GM21423 (cell line): Measurements from ENCODE around the gene PRKG1.
"Not testable (repeated sequence)": the region's sequence is repeated elsewhere in the genome, so short reads cannot be mapped to it uniquely, and the experiment has no call there.

Experiments used
- ATAC-seq: cut with Tn5 transposase; IDR thresholded peaks from one replicate; pipeline ENCODE4 v1.9.1; 2021; ENCODE audit warnings: mild to moderate bottlenecking, moderate library complexity; ENCODE audit not compliant: unreplicated experiment

PRKG1 gene

GRCh38 chr10:51168086-51168815 is 94.0 kb downstream of the PRKG1 start:
- no peak for ATAC-seq

- no peak for ATAC-seq
Observed at GRCh38 chr10:51169111-51169510, 94.8 kb downstream of the PRKG1 start.

GRCh38 chr10:51170518-51171245 is 96.4 kb downstream of the PRKG1 start:
- ATAC-seq, result no peak

GRCh38 chr10:51171946-51172345 is 97.7 kb downstream of the PRKG1 start:
- ATAC-seq, result no peak

GRCh38 chr10:51176976-51177695 is 102.8 kb downstream of the PRKG1 start:
- no peak for ATAC-seq

- ATAC-seq, result no peak
Observed at GRCh38 chr10:51178634-51179033, 104.3 kb downstream of the PRKG1 start.

- no peak for ATAC-seq
Observed at GRCh38 chr10:51180141-51180540, 105.9 kb downstream of the PRKG1 start.

- ATAC-seq, result no peak
Observed at GRCh38 chr10:51183783-51184182, 109.5 kb downstream of the PRKG1 start.

- ATAC-seq, result no peak
Observed at GRCh38 chr10:51186361-51186760, 112.1 kb downstream of the PRKG1 start.

- ATAC-seq, result no peak
Observed at GRCh38 chr10:51188008-51188407, 113.7 kb downstream of the PRKG1 start.

- ATAC-seq, result no peak
Observed at GRCh38 chr10:51188866-51189265, 114.6 kb downstream of the PRKG1 start.

GRCh38 chr10:51196508-51197175 is 122.4 kb downstream of the PRKG1 start:
- ATAC-seq, result no peak

GRCh38 chr10:51198170-51198569 is 123.9 kb downstream of the PRKG1 start:
- ATAC-seq, result no peak

- ATAC-seq, result no peak
Observed at GRCh38 chr10:51201947-51202346, 127.7 kb downstream of the PRKG1 start.

- ATAC-seq, result no peak
Observed at GRCh38 chr10:51203359-51203758, 129.1 kb downstream of the PRKG1 start.

- no peak for ATAC-seq
Observed at GRCh38 chr10:51204066-51204465, 129.8 kb downstream of the PRKG1 start.

- no peak for ATAC-seq
Observed at GRCh38 chr10:51204701-51205100, 130.4 kb downstream of the PRKG1 start.

GRCh38 chr10:51206500-51206899 is 132.2 kb downstream of the PRKG1 start:
- ATAC-seq, result no peak

GRCh38 chr10:51212937-51213336 is 138.7 kb downstream of the PRKG1 start:
- ATAC-seq, result not testable (repeated sequence)

- ATAC-seq, result no peak
Observed at GRCh38 chr10:51214207-51215196, 140.2 kb downstream of the PRKG1 start.
